SH-SY5Y (cell line): ENCODE measurements around the gene GPR156.

Experiments used
- GATA2 ChIP-seq: IDR thresholded peaks from 2 replicates; pipeline ENCODE4 v1.6.1; 2011; ENCODE audit warnings: mild to moderate bottlenecking, low read depth, low read length
- GATA3 ChIP-seq: IDR thresholded peaks from 2 replicates; pipeline ENCODE4 v1.6.1; 2011; ENCODE audit warnings: low read depth, mild to moderate bottlenecking, low read length, moderate library complexity

Gene GPR156

GRCh38 chr3:120192579-120192978, 92.4 kb downstream of the GPR156 start:
- TF ChIP-seq GATA2 = no peak
- TF ChIP-seq GATA3 = no peak

DNA sequence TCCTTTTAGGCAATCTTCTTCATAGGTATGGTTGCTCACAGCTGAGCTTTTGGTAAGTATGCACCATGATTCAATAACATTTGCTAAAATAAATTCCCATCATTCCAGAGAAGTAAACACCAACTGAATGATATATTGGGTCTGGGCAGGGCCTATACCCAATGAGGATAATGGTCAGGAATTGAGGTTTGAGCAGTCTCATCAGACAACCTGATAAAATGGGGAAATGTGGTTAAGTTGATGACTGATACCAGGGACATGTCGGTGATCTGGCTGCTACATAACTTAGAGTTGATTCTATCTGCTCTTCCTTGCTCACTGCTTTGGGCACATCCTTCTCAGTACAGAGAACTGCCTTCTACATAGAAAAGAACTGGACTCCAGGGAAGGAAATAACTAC, 92.9 kb downstream of the GPR156 start:
- no peak for TF ChIP-seq GATA2
- no peak for TF ChIP-seq GATA3

GRCh38 chr3:120182613-120183511, 102.2 kb downstream of the GPR156 start:
- no peak for TF ChIP-seq GATA3
- no peak for TF ChIP-seq GATA2

- TF ChIP-seq GATA3 (no peak), GATA2 (no peak)
Measured at GRCh38 chr3:120181632-120182031, 103.4 kb downstream of the GPR156 start.

- TF ChIP-seq GATA3 (no peak), GATA2 (no peak)
Measured at GRCh38 chr3:120180731-120181412, 104.2 kb downstream of the GPR156 start.

- TF ChIP-seq GATA3 (no peak), GATA2 (no peak)
Measured at GRCh38 chr3:120177707-120178306, 107.2 kb downstream of the GPR156 start.

- TF ChIP-seq GATA2 (no peak), GATA3 (no peak)
Measured at GRCh38 chr3:120177151-120177550, 107.9 kb downstream of the GPR156 start.

DNA sequence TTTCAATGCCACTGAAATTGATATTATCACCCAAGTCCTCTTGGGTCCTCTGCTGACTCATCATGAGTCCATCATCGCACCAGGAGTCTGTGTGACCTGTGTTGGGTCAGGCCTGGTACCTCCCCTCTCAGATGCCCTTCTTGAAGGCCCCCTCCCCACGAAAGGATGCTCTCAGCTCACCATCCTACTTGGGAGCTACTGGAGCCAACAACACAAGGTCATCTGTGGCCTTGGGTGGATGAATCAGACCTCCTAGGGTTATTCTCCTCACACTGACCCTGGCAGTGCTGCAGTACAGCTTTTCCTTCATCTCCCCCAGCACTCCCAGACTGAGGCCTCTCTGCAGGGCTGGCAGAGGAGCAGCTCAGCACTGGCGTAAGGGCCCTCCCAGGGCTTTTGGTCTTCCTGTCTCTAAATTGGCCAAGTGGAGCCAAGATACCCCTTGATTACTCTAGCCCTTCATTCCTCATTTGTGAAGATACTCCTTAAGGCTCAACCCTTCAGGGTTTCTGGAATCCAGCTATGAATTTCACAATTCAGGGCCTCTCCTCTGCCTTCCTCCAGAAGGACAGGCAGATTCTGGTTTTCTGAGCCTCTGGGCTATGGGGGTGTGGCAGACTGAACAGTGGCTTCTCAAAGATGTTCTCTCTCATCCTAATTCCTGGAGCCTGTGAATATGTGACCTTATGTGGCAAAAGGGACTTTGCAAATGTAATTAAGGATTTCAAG, 110.0 kb downstream of the GPR156 start:
- TF ChIP-seq GATA2 (no peak), GATA3 (no peak)

GRCh38 chr3:120173056-120173675, 111.9 kb downstream of the GPR156 start:
- TF ChIP-seq GATA2 = no peak
- no peak for TF ChIP-seq GATA3

GRCh38 chr3:120172070-120172469, 113.0 kb downstream of the GPR156 start:
- TF ChIP-seq GATA3 (no peak), GATA2 (no peak)

GRCh38 chr3:120171134-120171873, 113.7 kb downstream of the GPR156 start:
- TF ChIP-seq GATA3 (no peak), GATA2 (no peak)

DNA sequence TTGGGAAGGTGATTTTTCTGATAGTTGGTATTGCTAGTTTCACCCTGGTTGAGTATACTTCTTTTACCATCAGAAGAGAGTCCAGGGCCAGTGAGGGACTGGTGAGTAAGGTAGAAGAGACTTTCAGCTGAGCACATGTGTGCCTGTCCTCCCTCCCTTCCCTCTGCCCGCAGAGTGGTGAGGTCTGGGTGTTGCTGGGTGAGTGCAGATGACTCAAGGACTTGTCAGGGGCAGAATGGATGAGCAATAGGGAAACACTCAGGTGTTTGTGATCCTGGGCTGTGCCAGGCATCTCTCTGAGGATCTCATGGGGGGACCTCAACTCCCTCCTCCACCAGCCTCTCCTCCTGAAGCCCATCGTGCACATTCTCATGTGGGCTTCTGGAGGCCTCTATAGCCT, 114.8 kb downstream of the GPR156 start:
- TF ChIP-seq GATA2 = no peak
- TF ChIP-seq GATA3 = no peak

GRCh38 chr3:120169407-120169806, 115.6 kb downstream of the GPR156 start:
- TF ChIP-seq GATA2 (no peak), GATA3 (no peak)

GRCh38 chr3:120168611-120169010, 116.4 kb downstream of the GPR156 start:
- TF ChIP-seq GATA3 (no peak), GATA2 (no peak)
